Hippocampal formation (tissue), 2 donors: ENCODE measurements around the gene SLC30A1.
A peak's percentile ranks its signal among the peaks of the same experiment; 100 is the strongest.
"Not testable (repeated sequence)": the region's sequence is repeated elsewhere in the genome, so short reads cannot be mapped to it uniquely, and the experiment has no call there.

ENCODE experiments used
- DNase-seq, 2 donors: peaks; one replicate each; lab custom pipeline; 2025; lab: John Stamatoyannopoulos, UW

SLC30A1 gene

DNA sequence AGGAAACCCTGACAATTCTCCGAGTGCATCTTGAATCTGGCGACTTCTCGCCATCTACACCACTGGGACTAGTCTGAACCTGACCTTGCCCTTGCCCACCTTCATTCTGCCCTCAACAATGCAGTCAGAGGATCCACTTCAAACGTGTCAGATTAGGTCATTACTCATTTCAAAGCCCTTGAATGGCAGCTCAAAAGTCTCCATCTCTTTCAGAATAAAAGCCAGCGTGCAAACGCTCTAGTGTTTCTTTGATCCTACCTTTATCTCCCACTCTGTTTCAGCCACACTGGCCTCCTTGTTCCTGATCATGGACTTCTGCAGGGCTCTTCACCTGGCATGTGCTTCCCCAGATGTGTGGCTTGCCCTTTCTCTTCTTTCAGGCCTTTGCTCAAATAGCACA is 31.3 kb downstream of the SLC30A1 start:
- no peak for DNase-seq

GRCh38 chr1:211546543-211546942 is 32.4 kb downstream of the SLC30A1 start:
- no peak for DNase-seq

- DNase-seq = no peak
Observed at GRCh38 chr1:211543025-211543424, 35.9 kb downstream of the SLC30A1 start.

DNA sequence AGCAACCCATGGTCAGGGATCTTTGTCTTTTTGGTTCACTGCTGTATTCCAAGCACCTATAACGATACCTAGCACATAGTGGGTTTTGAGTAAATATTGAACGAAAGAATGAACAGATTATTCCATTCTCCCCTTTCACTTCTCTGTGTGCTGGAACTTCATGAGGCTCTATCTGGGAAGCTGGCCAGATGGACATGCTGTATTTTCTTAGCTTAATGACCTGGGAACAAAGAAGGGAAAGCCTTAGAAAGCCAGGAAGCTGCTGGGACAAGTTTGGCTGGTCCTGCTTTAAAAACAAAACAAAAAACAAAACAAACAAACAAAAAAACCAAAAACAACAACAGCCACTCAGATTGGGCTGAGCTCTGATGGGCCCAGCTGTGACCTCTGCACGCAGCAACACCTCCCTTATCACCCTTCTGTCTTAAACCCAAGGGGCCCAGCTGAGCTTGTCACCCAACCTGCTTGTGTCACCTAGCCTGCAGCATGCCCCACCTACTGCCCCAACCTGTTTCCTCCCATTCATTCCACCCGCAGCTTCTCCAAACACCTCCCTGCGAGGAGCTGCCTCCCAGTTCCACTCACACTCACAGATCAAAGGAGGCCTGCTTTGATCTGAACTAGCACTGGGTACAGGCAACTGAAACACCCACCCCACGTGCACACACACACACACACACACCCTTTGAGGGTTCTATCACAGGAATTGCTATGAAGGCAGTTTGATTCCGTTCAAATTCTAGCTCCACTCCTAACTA is 37.1 kb downstream of the SLC30A1 start:
- DNase-seq = no peak

DNA sequence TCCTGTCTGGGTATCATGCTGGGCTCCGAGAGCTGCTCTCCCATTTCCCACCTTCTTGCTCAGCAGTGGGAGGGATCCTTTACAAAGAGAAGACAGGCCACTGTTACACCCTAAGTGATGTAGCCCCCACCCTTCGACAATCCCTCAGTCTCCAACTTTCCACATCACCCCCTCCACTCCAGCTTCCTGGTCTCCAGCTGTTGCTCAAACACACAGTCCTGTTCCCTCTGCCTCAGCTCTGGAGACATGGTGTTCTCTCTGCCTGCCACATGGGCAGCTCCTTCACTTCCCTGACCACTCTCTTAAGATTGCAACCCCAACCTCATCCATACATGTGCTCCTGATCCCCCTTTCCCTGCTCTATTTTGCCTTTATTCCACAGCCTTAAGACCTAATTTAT is 37.7 kb downstream of the SLC30A1 start:
- no peak for DNase-seq

- DNase-seq = not testable (repeated sequence)
Observed at GRCh38 chr1:211540824-211541223, 38.1 kb downstream of the SLC30A1 start.

DNA sequence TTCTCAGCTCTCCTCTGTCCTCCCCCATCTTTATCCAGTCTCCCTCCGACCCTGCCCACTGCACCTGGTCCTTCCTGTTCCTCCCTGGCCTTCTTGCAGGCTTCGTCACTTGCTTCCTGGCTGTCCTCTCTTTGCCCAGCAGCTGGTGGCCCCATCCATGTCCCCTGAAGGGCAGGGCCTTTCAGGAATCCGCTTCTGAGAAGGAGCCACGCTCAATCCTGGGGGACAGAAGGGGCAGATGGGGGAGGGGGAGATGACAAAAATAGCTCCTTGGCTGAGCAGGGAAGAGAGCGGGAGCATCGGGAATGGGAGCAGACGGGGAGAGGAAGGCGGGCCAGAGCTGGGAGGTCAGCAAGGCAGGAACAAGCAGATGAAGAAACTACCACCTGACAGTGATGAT is 40.7 kb downstream of the SLC30A1 start:
- no peak for DNase-seq

DNA sequence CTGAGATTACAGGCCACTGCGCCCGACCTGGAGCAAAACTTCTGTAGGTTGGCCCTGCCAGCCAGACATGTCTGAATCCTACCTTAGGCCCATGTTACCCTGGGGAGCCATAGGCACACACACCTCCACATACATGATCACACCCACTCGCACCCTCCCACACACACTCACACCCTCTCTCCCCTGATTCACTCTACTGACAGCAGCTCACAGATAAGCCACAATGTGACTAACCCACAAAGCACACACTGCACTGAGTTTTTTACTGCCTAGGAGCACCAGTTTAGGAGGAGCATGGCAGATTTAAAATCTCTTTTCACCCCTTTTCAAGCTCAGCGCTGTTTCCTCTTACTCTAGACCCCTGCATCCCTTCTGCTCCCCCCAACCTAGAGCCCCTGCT is 41.7 kb downstream of the SLC30A1 start:
- DNase-seq = no peak

- no peak for DNase-seq
Observed at GRCh38 chr1:211536606-211537005, 42.4 kb downstream of the SLC30A1 start.

DNA sequence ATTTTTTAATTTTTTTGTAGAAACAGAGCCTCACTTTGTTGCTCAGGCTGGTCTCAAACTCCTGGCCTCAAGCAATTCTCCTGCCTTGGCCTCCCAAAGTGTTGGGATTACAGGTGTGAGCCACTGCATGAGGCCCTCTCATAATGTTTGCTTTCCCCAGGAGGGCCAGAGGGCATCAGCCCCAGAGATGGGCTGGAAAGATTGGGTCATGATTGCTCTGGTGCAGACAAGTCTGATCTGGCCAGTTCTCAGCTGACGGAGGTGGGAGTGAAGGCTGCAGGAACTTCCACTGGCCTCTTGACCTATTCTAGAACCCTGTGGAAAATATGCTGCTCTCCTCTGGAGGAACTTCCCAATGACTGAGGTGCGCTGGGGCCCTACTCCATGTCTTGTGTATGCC is 43.6 kb downstream of the SLC30A1 start:
- DNase-seq = no peak

DNA sequence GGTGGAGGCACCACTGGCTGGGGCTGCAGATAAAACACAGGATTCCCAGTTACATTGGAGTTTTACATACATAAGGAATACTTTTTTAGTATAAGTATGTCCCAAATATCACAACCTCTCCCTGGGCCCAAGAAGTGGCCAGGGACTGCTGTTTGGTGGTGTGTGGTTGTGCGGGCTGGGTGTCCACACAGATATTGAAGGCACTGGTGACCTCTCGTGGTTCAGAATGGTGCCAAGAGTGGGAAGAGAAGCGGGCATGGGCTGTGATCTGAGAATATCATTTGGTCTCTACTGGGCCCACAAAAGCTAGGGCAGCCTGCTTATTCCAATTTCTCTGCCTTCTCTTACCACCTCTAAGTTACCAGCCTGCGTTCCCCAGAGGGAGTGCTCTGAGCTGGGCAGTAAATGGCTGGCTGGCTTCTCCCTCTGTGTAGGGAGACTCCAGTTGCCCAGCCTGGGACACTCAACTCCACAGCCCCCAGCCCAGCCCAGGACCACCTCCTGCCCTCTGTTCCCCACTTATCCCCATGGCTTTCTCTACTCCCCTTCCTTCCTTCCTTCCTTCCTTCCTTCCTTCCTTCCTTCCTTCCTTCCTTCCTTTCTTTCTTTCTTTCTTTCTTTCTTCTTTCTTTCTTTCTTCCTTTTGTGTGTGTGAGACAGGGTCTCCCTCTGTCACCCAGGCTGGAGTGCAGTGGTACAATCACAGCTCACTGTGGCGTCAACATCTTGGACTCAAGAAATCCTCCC is 44.2 kb downstream of the SLC30A1 start:
- DNase-seq = no peak

GRCh38 chr1:211532088-211532444 is 46.9 kb downstream of the SLC30A1 start:
- DNase-seq = no peak

GRCh38 chr1:211531194-211532087 is 47.5 kb downstream of the SLC30A1 start:
- DNase-seq = no peak

GRCh38 chr1:211530102-211530501 is 48.9 kb downstream of the SLC30A1 start:
- DNase-seq = no peak

GRCh38 chr1:211529453-211529852 is 49.5 kb downstream of the SLC30A1 start:
- peak in 1 of 2 donors; percentile 36 for DNase-seq

DNA sequence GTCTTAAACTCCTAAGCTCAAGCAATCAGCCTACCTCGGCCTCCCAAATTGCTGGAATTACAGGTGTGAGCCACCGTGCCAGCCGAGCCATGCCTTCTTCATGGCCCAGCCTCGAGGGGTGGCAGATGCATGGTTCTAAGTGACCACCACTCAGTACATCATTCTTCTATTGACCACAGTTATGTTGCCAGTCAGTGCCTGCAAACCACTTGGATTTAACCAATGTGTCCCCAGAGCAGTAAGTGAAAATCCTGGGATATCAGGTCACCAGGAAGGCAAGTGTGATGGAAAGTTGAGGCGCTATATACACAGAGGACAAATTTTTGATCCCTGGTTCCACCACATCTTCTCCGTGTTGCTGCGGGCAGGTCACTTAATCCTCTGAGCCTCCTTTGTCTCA is 50.0 kb downstream of the SLC30A1 start:
- DNase-seq = no peak

DNA sequence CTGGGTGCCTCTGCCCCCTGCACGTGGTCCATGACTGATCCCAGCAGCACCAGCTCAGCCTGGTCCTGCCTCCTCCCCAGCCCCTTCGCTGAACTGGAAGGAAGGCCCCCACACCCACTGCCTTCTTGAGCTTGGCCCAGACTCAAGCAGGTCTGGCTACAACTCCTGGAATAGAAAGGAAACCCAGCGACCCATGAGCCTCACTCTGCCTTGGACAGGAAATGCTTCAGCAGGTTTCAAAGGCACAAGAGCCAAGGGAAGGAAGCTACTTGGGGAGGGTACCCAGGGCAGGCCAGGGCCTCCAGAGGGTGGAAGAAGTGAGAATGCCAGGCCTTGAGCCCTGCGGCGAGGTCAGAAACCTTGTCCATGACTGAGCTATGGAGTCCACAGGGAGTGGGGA is 51.1 kb downstream of the SLC30A1 start:
- no peak for DNase-seq

DNA sequence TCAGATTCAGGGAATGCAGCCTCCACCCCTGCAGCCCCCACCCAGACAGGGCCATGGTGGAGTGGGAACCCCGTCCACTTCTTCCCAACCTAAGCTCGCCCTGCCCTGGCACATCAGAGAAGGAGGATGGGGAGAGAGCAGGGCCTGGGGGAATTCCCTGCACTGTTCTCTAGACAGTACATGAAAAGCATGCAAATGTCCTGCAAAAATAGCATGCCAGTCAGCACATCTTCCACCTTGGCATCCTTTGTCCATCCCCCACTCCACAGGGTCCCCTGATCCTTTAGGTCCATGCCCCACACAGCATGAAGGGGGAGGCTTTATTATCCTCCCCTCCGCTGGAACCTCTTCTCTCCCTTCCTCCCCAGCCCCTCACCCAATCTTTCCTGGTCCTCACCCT is 52.0 kb downstream of the SLC30A1 start:
- no peak for DNase-seq

- DNase-seq = no peak
Observed at GRCh38 chr1:211526101-211526500, 52.9 kb downstream of the SLC30A1 start.

DNA sequence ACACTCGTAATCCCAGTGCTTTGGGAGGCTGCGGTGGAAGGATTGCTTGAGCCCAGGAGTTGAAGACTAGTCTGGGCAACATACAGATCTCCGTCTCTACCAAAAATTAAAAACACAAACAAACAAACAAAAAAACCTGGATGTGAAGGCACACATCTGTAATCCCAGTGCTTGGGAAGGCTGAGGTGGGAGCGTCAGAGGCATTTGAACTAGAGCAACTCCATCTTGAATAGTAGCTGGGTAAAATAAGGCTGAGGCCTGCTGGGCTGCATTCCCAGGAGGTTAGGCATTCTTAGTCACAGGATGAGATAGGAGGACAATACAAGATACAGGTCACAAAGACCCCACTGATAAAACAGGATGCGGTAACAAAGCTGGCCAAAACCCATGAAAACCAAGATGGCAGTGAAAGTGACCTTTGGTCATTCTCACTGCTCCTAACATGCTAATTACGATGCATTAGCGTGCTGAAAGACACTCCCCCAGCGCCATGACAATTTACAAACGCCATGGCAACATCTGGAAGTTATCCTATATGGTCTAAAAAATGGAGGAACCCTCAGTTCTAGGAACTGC is 53.8 kb downstream of the SLC30A1 start:
- no peak for DNase-seq

- no peak for DNase-seq
Observed at GRCh38 chr1:211524521-211524920, 54.4 kb downstream of the SLC30A1 start.

DNA sequence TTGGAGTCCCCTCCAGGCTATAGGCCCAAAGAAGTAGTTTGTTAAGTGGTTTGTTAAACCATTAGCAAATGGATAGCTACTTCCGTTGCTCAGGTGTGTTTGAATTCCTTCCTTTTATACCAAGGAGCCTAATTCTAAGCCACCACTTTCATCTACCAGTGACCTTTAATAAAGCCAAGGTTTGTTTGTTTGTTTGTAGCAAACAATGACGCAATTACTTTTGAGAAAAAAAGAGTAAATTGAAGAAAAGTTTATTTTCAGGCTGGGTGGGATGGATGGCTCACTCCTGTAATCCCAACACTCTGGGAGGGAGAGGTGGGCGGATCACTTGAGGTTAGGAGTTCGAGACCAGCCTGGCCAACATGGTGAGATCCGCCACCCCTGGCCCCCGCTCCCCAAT is 56.2 kb downstream of the SLC30A1 start:
- no peak for DNase-seq
